Posterior vena cava (tissue), 2 donors: ENCODE results near the gene ERBB3. TPM values are rescaled to one million over a fixed set of nuclear protein-coding genes. Genes with fewer than 3 reads are reported as not detected.

Source experiments
- total RNA-seq, 2 donors: library from RNA; stranded (reverse); fragmentation: NEBNext Ultra II Directional; extraction: Animal tissue kit (Norgen Biotek cat#: 25700); gene quantifications; one replicate each; pipeline ENCODE4 v1.2.1, GENCODE V29; 2021
- donor health status: DM: yes; HTN: yes; CAD: no.
- donor health status: DM: yes; HTN: yes; CAD: no.

Gene ERBB3
- total RNA-seq, 2 donors from 2014 or later = 0.71 to 1.4 TPM

Other genes with a start within 250 kb of the ERBB3 start
- gene MMP19, start 237.2 kb upstream of the ERBB3 start, total RNA-seq = 10 to 100 TPM; 39.7 to 48.7 TPM
- 10 to 100 TPM; 18.6 to 19.6 TPM for gene PYM1, start 152.3 kb upstream of the ERBB3 start, total RNA-seq
- 10 to 100 TPM; 35.4 to 38.0 TPM for gene DGKA, start 149.0 kb upstream of the ERBB3 start, total RNA-seq
- 10 to 100 TPM in 1 of 2 donors, 1 to 10 TPM in 1; 5.0 to 26.1 TPM for gene PMEL, start 114.1 kb upstream of the ERBB3 start, total RNA-seq
- 10 to 100 TPM; 17.7 to 22.8 TPM for gene CDK2, start 113.3 kb upstream of the ERBB3 start, total RNA-seq
- 100 to 1,000 TPM; 108 to 109 TPM for gene RAB5B, start 106.1 kb upstream of the ERBB3 start, total RNA-seq
- 10 to 100 TPM; 15.0 to 15.9 TPM for gene SUOX, start 82.9 kb upstream of the ERBB3 start, total RNA-seq
- gene IKZF4, start 59.1 kb upstream of the ERBB3 start, total RNA-seq = 1 to 10 TPM; 5.6 to 8.6 TPM
- gene RPS26, start 38.2 kb upstream of the ERBB3 start, total RNA-seq = 10 to 100 TPM; 33.2 to 45.2 TPM
- gene PA2G4, start 24.4 kb downstream of the ERBB3 start, total RNA-seq = 10 to 100 TPM; 59.3 to 71.7 TPM
- gene RPL41, start 36.5 kb downstream of the ERBB3 start, total RNA-seq = 1,000 to 10,000 TPM; 2,364 to 2,753 TPM
- gene ZC3H10, start 38.1 kb downstream of the ERBB3 start, total RNA-seq = 1 to 10 TPM; 7.9 to 8.0 TPM
- 100 to 1,000 TPM; 113 to 120 TPM for gene ESYT1, start 48.1 kb downstream of the ERBB3 start, total RNA-seq
- 10 to 100 TPM; 32.9 to 35.7 TPM for gene MYL6B, start 72.4 kb downstream of the ERBB3 start, total RNA-seq
- gene MYL6, start 78.2 kb downstream of the ERBB3 start, total RNA-seq = 1,000 to 10,000 TPM; 3,219 to 3,986 TPM
- 10 to 100 TPM; 81.0 to 93.9 TPM for gene SMARCC2, start 109.3 kb downstream of the ERBB3 start, total RNA-seq
- gene RNF41, start 141.8 kb downstream of the ERBB3 start, total RNA-seq = 10 to 100 TPM; 40.1 to 44.2 TPM
- 10 to 100 TPM; 19.9 to 23.1 TPM for gene NABP2, start 144.2 kb downstream of the ERBB3 start, total RNA-seq
- gene SLC39A5, start 149.9 kb downstream of the ERBB3 start, total RNA-seq = not detected
- gene ANKRD52, start 178.2 kb downstream of the ERBB3 start, total RNA-seq = 10 to 100 TPM; 24.6 to 34.5 TPM
- gene COQ10A, start 186.8 kb downstream of the ERBB3 start, total RNA-seq = 10 to 100 TPM in 1 of 2 donors, 1 to 10 TPM in 1; 9.6 to 10.1 TPM
- 100 to 1,000 TPM; 109 to 115 TPM for gene CS, start 220.2 kb downstream of the ERBB3 start, total RNA-seq
- gene CNPY2, start 235.8 kb downstream of the ERBB3 start, total RNA-seq = 10 to 100 TPM; 62.1 to 79.3 TPM